SK-N-SH treated with all-trans-retinoic acid at 6 μM for 48 hours (cell line): ENCODE results near the gene GOLGA6L24.
"Not testable (repeated sequence)": the region's sequence is repeated elsewhere in the genome, so short reads cannot be mapped to it uniquely, and the experiment has no call there.

Source experiments
- ESRRG ChIP-seq: fragments of 250-450 bp; sonication (Bioruptor Pico); IDR thresholded peaks from 2 replicates; pipeline ENCODE4 v1.6.1; 2021; ENCODE audit warnings: mild to moderate bottlenecking
- TF ChIP-seq, protein P1 (sequence below): fragments of 250-450 bp; sonication (Bioruptor Pico); IDR thresholded peaks from 2 replicates; pipeline ENCODE4 v1.5.1; 2020; ENCODE audit warnings: low read depth, mild to moderate bottlenecking, moderate library complexity

DNA sequence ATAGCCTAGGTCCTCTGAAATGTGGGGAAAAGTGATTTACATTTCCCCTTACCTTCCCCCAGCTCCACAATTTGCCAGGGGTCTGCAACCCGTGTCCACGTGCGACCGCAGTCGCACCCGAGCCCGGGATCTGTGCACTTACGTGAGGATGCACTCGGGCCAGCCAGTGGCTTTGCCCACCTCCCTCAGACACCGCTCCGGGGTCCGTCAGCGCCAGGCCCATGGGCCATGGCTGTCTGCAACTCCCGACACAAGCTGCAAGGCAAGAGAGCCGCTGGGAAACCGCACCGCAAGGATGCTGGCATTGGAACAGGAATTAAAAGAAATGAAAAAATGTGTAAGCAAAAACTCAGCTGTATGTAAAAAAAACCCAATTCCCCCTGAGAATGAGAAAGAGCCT is 7.6 kb upstream of the GOLGA6L24 start:
- TF ChIP-seq ESRRG (CRISPR knock-in tag), result not testable (repeated sequence)
- TF ChIP-seq, protein P1, sequence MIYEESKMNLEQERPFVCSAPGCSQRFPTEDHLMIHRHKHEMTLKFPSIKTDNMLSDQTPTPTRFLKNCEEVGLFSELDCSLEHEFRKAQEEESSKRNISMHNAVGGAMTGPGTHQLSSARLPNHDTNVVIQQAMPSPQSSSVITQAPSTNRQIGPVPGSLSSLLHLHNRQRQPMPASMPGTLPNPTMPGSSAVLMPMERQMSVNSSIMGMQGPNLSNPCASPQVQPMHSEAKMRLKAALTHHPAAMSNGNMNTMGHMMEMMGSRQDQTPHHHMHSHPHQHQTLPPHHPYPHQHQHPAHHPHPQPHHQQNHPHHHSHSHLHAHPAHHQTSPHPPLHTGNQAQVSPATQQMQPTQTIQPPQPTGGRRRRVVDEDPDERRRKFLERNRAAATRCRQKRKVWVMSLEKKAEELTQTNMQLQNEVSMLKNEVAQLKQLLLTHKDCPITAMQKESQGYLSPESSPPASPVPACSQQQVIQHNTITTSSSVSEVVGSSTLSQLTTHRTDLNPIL, result not testable (repeated sequence)
